ENCODE data around the gene PIP5KL1.

PIP5KL1 gene

GRCh38 chr9:127877566-127877998 lies 53.0 kb downstream of the PIP5KL1 start, which contains the start of gene AK1:
TSS of gene AK1 (minus strand) at chr9:127877675. CDS start at chr9:127874617, 3,058 bp downstream.
- peak within 1 kb of the TSS; percentile 14 for H3K27ac ChIP-seq
- no peak for DNase-seq (ENCODE audit: low read depth, low spot score)

- peak overlapping the region; percentile 14 for H3K27ac ChIP-seq
- DNase-seq (ENCODE audit: low read depth, low spot score) = no peak
Measured at GRCh38 chr9:127876764-127877562, 53.6 kb downstream of the PIP5KL1 start.

- no peak overlapping the region for H3K27ac ChIP-seq
- DNase-seq (ENCODE audit: low read depth, low spot score) = no peak
Measured at GRCh38 chr9:127876026-127876763, 54.4 kb downstream of the PIP5KL1 start.

DNA sequence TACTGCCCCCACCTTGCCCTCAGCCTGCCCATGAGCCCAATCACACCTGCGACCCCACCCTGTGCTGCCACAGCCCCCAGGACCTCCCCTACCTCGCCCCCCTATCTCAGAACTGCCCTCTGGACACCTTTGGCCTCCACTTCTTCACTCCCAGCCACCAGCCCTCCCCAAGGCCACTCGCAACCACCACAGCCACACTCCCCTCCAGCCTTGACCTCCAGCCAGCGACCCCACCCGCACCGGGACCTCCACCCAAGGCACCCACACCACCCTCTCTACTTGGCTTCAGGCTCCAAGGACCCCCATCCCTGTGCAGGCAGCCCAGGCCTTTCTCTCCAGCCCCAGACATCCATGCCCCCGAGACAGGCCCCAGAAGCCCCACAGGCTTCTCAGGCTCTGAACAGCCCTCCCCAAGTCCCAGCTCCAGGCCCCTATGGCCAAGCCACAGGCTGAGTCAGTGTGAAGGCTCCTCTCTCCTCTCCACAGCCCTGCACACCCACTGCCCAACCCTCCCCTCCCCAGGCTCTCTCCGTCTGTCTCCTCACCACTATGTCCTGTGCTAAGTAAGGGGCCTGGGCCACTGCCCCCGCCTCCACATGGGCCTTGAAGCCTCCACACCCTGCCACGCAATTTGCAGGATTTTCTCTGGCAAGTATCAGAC lies 55.1 kb downstream of the PIP5KL1 start:
- no peak for DNase-seq (ENCODE audit: low read depth, low spot score)
- no peak overlapping the region for H3K27ac ChIP-seq

GRCh38 chr9:127874301-127875221 lies 56.0 kb downstream of the PIP5KL1 start:
- DNase-seq (ENCODE audit: low read depth, low spot score) = no peak
- H3K27ac ChIP-seq = no peak overlapping the region

DNA sequence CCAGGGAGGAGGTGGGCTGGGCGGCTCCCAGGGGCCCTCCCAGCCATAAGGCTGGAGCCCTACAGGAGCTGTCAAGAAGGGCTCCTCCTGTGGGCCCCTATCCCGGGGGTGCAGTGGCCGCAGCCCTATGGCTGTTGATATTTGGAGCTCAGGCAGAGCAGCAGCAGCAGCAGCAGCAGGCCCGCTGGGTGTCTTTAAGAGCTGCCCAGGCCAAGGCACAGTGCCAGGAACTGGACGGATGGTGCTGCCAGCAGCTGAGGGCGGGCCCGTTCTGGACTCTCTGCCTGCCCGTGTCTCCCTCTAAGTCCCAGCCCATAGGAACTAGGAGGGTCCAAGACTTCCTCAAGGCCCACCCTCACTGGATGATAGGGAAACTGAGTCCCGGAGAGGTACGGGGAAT lies 56.7 kb downstream of the PIP5KL1 start:
- no peak for DNase-seq (ENCODE audit: low read depth, low spot score)
- no peak overlapping the region for H3K27ac ChIP-seq

DNA sequence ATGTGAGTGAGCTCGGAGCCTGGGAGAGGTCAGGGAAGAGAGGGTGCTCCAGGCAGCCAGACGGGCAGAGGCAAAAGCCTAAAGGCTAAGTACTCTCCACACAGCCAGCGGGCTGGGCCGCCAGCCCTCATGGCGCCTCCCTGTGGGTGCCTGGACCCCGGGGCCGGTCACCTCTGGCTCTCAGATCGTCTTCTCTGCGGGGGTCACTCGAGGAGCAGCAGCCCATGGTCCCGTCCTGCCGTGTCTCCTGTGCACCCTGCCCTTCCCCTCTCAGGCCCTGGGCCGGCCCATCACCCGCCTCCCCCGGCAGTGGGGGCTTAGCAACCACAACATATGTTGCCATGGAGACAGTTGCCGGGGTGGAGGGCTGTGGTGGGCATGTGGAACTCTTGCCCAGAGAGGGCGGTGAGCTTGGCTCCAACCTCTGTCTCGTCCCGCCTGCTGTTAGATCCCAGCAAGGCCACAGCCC lies 57.3 kb downstream of the PIP5KL1 start:
- H3K27ac ChIP-seq = no peak overlapping the region
- no peak for DNase-seq (ENCODE audit: low read depth, low spot score)

DNA sequence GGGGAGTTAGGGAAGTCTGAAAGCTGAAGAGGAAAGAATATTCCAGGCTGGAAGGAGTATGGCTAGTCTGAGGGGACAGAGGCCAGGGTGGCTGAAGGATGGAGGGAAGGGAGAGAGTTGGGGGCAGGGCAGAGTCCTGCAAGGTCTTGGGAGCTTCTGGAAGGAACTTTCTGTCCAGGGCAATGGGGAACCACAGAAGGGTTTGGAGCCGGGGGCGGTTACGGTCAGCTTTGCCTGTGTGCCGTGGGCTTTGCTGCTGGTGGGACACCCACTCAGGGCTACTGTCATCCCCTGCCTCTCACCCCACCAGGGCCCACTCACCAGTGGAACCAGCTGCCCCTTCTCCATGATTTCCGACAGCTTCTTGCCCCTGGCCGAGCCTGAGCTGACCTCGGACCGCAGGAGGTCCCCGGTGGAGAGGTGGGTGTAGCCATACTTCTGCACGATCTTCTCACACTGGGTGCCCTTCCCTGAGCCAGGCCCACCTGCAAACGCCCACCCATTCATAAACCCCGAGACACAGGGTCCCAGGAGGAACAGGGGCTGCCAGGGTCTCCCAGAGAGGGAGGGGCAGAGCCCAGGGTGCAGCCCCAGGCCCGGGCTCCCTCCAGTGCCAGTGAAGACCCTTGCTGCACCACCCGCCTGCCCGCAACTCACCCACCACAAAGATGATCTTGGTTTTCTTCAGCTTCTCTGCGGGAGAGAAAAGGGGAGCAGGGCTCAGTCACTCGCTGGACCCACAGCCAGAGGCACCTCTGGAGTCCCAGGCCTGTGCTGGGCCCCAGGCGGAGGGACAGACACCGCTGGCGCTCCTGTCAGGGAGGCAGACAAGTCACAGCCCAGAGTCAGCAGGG lies 58.0 kb downstream of the PIP5KL1 start:
- no peak for DNase-seq (ENCODE audit: low read depth, low spot score)
- no peak overlapping the region for H3K27ac ChIP-seq

DNA sequence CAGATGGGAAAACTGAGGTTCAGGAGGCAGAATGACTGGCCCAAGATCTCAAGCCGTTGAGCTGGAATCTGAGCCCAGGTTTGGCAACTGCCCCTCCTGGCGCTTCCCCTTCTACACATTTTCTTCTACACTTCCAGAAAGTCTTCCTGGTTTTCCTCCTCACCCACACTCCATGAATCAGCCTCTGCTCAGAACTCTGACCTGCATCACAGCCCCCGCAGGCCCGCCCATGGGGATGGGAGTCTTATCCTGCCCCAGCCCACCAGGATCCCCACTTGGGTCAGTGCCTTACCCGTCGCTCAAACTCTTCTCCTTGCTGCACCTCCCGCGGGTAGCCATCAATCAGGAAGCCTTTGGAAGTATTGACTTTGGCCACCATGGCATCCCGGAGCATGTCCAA lies 59.0 kb downstream of the PIP5KL1 start:
- no peak for DNase-seq (ENCODE audit: low read depth, low spot score)

GRCh38 chr9:127870887-127871286 lies 59.7 kb downstream of the PIP5KL1 start:
- no peak overlapping the region for H3K27ac ChIP-seq
- no peak for DNase-seq (ENCODE audit: low read depth, low spot score)

More for the DNA sequence above, 59.0 kb downstream of the PIP5KL1 start:
- H3K27ac ChIP-seq = no peak overlapping the region

Measured in epithelial cell of prostate (primary cell).